Esophagus muscularis mucosa (tissue), 4 donors: ENCODE results near the gene PCDHGA5. TPM values are rescaled to one million over a fixed set of nuclear protein-coding genes. Genes with fewer than 3 reads are reported as not detected.
A peak's percentile ranks its signal among the peaks of the same experiment; 100 is the strongest.
"Not testable (repeated sequence)": the region's sequence is repeated elsewhere in the genome, so short reads cannot be mapped to it uniquely, and the experiment has no call there.

Experiments
- DNase-seq: peaks from one replicate; pipeline ENCODE4 v3.0.0-alpha.2; 2017; ENCODE audit errors: extremely low spot score
- H3K27ac ChIP-seq, 4 donors: fragments of 200-600 bp; sonication (generic); replicated peaks in 1 of 4; 1 replicate in 3 of 4; 2 replicates in 1 of 4; pipeline ENCODE4 v1.5.1; 2016 to 2019; ENCODE audit warnings: mild to moderate bottlenecking in 1 of 4
- H3K27me3 ChIP-seq, 4 donors: fragments of 200-600 bp; sonication (generic); one replicate each; pipeline versions ENCODE4 v1.5.1 to v1.6.0; 2016 to 2019
- H3K36me3 ChIP-seq, 4 donors: fragments of 200-600 bp; sonication (generic); one replicate each; pipeline ENCODE4 v1.5.1; 2016 to 2019
- H3K4me1 ChIP-seq, 4 donors: fragments of 200-600 bp; sonication (generic); one replicate each; pipeline ENCODE4 v1.5.1; 2016 to 2019
- H3K4me3 ChIP-seq, 4 donors: fragments of 200-600 bp; sonication (generic); 1 replicate in 2 of 4; 2 replicates in 2 of 4; pipeline ENCODE4 v1.5.1; 2016 to 2019; ENCODE audit warnings: mild to moderate bottlenecking in 4 of 4, moderate library complexity in 1 of 4
- H3K9me3 ChIP-seq, 4 donors: fragments of 200-600 bp; sonication (generic); 1 replicate in 3 of 4; 2 replicates in 1 of 4; pipeline ENCODE4 v1.5.1; 2016 to 2019
- EP300 ChIP-seq: sonication (generic); formaldehyde crosslinking; IDR thresholded peaks from one replicate; pipeline ENCODE4 v1.6.1; 2017; ENCODE audit warnings: antibody characterized with exemption
- POLR2A ChIP-seq: fragments of 450-650 bp; IDR thresholded peaks from one replicate; pipeline ENCODE4 v1.6.1; 2017; ENCODE audit warnings: antibody characterized with exemption, moderate library complexity, mild to moderate bottlenecking, low read depth
- POLR2AphosphoS5 ChIP-seq, 2 donors: sonication (generic); formaldehyde crosslinking; IDR thresholded peaks; one replicate each; pipeline ENCODE4 v1.6.1; 2017; ENCODE audit warnings: antibody characterized with exemption in 2 of 2
- WGBS: methylation state at CpG from one replicate; pipeline ENCODE4 v1.1.5; 2018; 5-methylcytosine and 5-hydroxymethylcytosine counted together
- intact Hi-C: fragments of 100-400 bp; cut with DNase I; formaldehyde crosslinking; loops from one replicate; pipeline ENCODE4 v1.15.1; 2023
- total RNA-seq, 4 donors: library from RNA; depleted of rRNA; stranded (reverse); fragments of >200 nt; gene quantifications; one replicate each; pipeline versions ENCODE4 v1.1.0 to v1.2.1, GENCODE V29; 2016
- TF ChIP-seq, protein P1 (sequence below), 3 experiments: fragments of 200-600 bp in 2 of 3; fragments of 450-650 bp in 1 of 3; sonication (generic) in 2 of 3; IDR thresholded peaks; one replicate each; pipeline ENCODE4 v1.5.1; 2017 to 2019; ENCODE audit warnings: antibody characterized with exemption in 3 of 3, mild to moderate bottlenecking in 2 of 3, moderate library complexity in 1 of 3

Gene PCDHGA5
- total RNA-seq, 4 donors from 2014 or later, result 2.6 to 5.4 (median 4.7) TPM

GRCh38 chr5:141382469-141383294 is 18.7 kb downstream of the PCDHGA5 start, which contains the start of gene PCDHGA7:
Gene PCDHGA7, plus strand, starts transcription at chr5:141382742. Its CDS starts 158 bp downstream, at chr5:141382900.
- peaks cover 0 to 4% (median 0%) of the 10 kb centered on the region in 4 donors for H3K27me3 ChIP-seq
- TF ChIP-seq POLR2AphosphoS5 (IDR thresholded peaks at IDR 0.05) (no peak), EP300 (no peak), POLR2A (no peak)
- TF ChIP-seq, protein P1, sequence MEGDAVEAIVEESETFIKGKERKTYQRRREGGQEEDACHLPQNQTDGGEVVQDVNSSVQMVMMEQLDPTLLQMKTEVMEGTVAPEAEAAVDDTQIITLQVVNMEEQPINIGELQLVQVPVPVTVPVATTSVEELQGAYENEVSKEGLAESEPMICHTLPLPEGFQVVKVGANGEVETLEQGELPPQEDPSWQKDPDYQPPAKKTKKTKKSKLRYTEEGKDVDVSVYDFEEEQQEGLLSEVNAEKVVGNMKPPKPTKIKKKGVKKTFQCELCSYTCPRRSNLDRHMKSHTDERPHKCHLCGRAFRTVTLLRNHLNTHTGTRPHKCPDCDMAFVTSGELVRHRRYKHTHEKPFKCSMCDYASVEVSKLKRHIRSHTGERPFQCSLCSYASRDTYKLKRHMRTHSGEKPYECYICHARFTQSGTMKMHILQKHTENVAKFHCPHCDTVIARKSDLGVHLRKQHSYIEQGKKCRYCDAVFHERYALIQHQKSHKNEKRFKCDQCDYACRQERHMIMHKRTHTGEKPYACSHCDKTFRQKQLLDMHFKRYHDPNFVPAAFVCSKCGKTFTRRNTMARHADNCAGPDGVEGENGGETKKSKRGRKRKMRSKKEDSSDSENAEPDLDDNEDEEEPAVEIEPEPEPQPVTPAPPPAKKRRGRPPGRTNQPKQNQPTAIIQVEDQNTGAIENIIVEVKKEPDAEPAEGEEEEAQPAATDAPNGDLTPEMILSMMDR (IDR thresholded peaks at IDR 0.05), result peak in 1 of 3 experiments; percentile 3
- H3K4me1 ChIP-seq, result no peaks in the 10 kb centered on the region
- H3K27ac ChIP-seq, result no peak within 1 kb of the TSS
- intact Hi-C loops, result no loop called here
- DNase-seq, result no peak
- peak within 1 kb of the TSS; percentile 12 to 45 (median 18) for H3K4me3 ChIP-seq
- WGBS, result 13% methylated on average over 30 of the region's 37 CpGs
- peaks cover 0 to 11% (median 6%) of the 10 kb centered on the region in 4 donors for H3K36me3 ChIP-seq
- H3K9me3 ChIP-seq, result peaks cover 5 to 99% (median 97%) of the 10 kb centered on the region in 4 donors

- DNase-seq, result no peak
- peaks cover 0 to 4% (median 0%) of the 10 kb centered on the region in 4 donors for H3K27me3 ChIP-seq
- peaks cover 5 to 95% (median 94%) of the 10 kb centered on the region in 4 donors for H3K9me3 ChIP-seq
- H3K4me3 ChIP-seq, result peak overlapping the region in 3 of 4 donors; percentile 14 to 45 (median 22)
- H3K36me3 ChIP-seq, result peaks cover 0 to 11% (median 6%) of the 10 kb centered on the region in 4 donors
- H3K27ac ChIP-seq, result no peak overlapping the region
- H3K4me1 ChIP-seq, result no peaks in the 10 kb centered on the region
- no peak for TF ChIP-seq POLR2A
- TF ChIP-seq EP300, result no peak
- TF ChIP-seq, protein P1 (IDR thresholded peaks at IDR 0.05), result no peak
- TF ChIP-seq POLR2AphosphoS5 (IDR thresholded peaks at IDR 0.05), result no peak
- intact Hi-C loops, result no loop called here
- WGBS, result 30% methylated on average over 21 of the region's 21 CpGs
These were observed 19.4 kb downstream of the PCDHGA5 start for GRCh38 chr5:141383345-141383744.

- H3K4me1 ChIP-seq, result no peaks in the 10 kb centered on the region
- no peak for DNase-seq
- peaks cover 0 to 8% (median 0%) of the 10 kb centered on the region in 4 donors for H3K27me3 ChIP-seq
- TF ChIP-seq EP300 (no peak), POLR2AphosphoS5 (IDR thresholded peaks at IDR 0.05) (no peak), POLR2A (no peak)
- TF ChIP-seq, protein P1 (IDR thresholded peaks at IDR 0.05), result no peak
- H3K9me3 ChIP-seq, result peaks cover 5 to 97% (median 95%) of the 10 kb centered on the region in 4 donors
- 47% methylated on average over 22 of the region's 43 CpGs for WGBS
- no peak overlapping the region for H3K27ac ChIP-seq
- intact Hi-C loops, result no loop called here
- no peak overlapping the region for H3K4me3 ChIP-seq
- H3K36me3 ChIP-seq, result peaks cover 0 to 13% (median 9%) of the 10 kb centered on the region in 4 donors
These were observed 20.7 kb downstream of the PCDHGA5 start for GRCh38 chr5:141384471-141385267.

DNA sequence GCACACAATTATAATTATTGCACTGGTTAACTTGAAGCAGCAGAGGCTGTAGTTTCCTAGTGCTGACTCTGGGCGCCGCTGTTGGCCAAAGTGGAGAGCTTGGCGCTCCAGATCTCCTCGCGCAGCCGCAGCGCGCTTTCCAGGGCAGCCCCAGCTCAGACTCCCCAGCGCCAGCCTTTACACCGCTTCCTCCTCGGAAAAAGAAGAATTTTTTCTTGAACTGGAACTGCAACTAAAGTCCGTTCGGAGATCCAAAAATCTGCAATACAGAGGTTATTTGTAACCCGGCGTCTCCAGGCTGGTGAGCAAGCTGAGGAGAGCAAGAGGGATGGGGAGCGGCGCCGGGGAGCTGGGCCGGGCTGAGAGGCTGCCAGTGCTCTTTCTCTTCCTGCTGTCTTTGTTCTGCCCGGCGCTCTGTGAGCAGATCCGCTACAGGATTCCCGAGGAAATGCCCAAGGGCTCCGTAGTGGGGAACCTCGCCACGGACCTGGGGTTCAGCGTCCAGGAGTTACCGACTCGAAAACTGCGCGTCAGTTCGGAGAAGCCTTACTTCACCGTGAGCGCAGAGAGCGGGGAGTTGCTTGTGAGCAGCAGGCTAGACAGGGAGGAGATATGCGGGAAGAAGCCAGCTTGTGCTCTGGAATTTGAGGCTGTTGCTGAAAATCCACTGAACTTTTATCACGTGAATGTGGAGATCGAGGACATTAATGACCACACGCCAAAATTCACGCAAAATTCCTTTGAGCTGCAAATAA is 23.8 kb downstream of the PCDHGA5 start, which contains the start of gene PCDHGB4:
TSS of gene PCDHGB4 (plus strand) at position 142 of the 755 bp plus-strand sequence. CDS start at position 329, 187 bp downstream.
- 18% methylated on average over 14 of the region's 40 CpGs for WGBS
- Histone ChIP-seq H3K4me3 (peak within 1 kb of the TSS in 2 of 4 donors; percentile 31 to 33), H3K36me3 (peaks cover 0 to 12% (median 8%) of the 10 kb centered on the region in 4 donors)

More for the DNA sequence above, 23.8 kb downstream of the PCDHGA5 start, which contains the start of gene PCDHGB4:
- H3K9me3 ChIP-seq, result peaks cover 7 to 97% (median 97%) of the 10 kb centered on the region in 4 donors
- H3K27ac ChIP-seq, DNase-seq, intact Hi-C loops, H3K4me1 ChIP-seq: not testable (repeated sequence)
- H3K27me3 ChIP-seq, result peaks cover 0 to 12% (median 0%) of the 10 kb centered on the region in 4 donors
- TF ChIP-seq, protein P1 (IDR thresholded peaks at IDR 0.05), result peak in 2 of 3 experiments; percentile 8 to 28
